HG03025 (cell line): ENCODE data around the gene TUNAR.
"Not testable (repeated sequence)": the region's sequence is repeated elsewhere in the genome, so short reads cannot be mapped to it uniquely, and the experiment has no call there.

Experiments
- ATAC-seq: cut with Tn5 transposase; IDR thresholded peaks from one replicate; pipeline ENCODE4 v1.9.1; 2021; ENCODE audit warnings: mild to moderate bottlenecking, moderate library complexity; ENCODE audit not compliant: unreplicated experiment, low FRiP score

The TUNAR gene

GRCh38 chr14:95961481-95961880 lies 84.8 kb downstream of the TUNAR start:
- ATAC-seq: no peak

- ATAC-seq: no peak
These were observed 88.3 kb downstream of the TUNAR start for GRCh38 chr14:95964901-95965300.

GRCh38 chr14:95968048-95968447 lies 91.4 kb downstream of the TUNAR start:
- not testable (repeated sequence) for ATAC-seq
